ENCODE results near the gene SLC9A9. TPM values are rescaled to one million over a fixed set of nuclear protein-coding genes. Genes with fewer than 3 reads are reported as not detected.
A peak's percentile ranks its signal among the peaks of the same experiment; 100 is the strongest.

The SLC9A9 gene
- total RNA-seq, 6 experiments from 2014 or later: 1.3 to 6.3 (median 3.0) TPM

DNA sequence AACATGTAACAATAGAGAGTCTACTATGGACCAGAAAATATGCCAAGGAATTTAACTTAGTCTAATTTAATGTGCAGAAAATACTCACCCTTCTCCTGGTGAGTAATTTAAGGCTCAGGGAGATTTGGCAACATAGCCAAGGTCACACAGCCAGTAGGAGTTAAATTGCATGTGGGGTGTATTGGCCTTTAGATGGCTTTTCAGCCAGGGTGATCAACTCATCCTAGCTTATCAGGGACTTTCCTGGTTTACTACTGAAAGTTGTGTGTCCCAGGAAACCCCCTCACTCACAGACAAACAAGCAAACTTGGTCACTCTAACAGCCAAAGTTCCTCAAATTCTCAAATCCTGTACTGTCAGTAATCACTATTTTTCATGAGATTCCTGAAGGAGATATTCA is 2.6 kb upstream of the SLC9A9 start:
- no peaks in the 10 kb centered on the region for H3K36me3 ChIP-seq
- no peak overlapping the region for H3K27ac ChIP-seq
- DNase-seq: no peak
- TF ChIP-seq, protein P1, sequence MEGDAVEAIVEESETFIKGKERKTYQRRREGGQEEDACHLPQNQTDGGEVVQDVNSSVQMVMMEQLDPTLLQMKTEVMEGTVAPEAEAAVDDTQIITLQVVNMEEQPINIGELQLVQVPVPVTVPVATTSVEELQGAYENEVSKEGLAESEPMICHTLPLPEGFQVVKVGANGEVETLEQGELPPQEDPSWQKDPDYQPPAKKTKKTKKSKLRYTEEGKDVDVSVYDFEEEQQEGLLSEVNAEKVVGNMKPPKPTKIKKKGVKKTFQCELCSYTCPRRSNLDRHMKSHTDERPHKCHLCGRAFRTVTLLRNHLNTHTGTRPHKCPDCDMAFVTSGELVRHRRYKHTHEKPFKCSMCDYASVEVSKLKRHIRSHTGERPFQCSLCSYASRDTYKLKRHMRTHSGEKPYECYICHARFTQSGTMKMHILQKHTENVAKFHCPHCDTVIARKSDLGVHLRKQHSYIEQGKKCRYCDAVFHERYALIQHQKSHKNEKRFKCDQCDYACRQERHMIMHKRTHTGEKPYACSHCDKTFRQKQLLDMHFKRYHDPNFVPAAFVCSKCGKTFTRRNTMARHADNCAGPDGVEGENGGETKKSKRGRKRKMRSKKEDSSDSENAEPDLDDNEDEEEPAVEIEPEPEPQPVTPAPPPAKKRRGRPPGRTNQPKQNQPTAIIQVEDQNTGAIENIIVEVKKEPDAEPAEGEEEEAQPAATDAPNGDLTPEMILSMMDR (IDR thresholded peaks at IDR 0.05): no peak
- H3K4me3 ChIP-seq: no peak overlapping the region
- no peaks in the 10 kb centered on the region for H3K9me3 ChIP-seq
- ATAC-seq: no peak
- no peaks in the 10 kb centered on the region for H3K27me3 ChIP-seq
- intact Hi-C loops (cut with DNase I): no loop called here
- H3K4me1 ChIP-seq: no peaks in the 10 kb centered on the region

DNA sequence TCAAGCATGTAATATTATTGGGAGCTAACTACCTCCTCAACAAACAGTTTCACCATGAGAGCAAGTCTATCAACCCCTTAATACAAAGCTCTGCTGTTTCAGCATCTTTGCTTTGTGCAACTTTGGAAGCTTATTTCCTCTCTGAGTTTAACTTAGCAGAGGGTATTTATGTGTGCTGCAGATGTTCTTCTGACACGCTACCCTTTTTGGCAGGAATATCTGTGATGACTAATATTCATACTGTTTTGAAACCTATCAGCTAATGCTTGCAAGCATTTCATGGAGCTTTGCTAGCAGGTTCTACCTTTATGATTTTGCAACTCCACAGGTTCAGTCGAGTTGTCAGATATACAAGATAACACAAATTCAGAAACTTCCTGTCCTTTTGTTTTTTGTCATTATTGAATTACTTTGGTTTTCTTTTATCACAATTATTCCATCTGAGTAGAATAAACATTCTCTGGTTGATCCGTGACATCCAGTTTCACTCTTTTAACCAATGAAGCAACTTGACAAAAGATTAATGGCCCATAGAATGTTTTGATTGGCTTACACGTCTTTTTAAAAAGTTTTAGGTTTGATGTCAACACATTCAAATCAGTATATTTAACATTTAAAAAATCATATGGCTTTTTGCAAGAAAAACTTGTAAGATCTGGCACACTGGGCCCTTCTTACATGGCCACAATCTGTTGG is 1.7 kb upstream of the SLC9A9 start:
- H3K36me3 ChIP-seq: no peaks in the 10 kb centered on the region
- no peaks in the 10 kb centered on the region for H3K27me3 ChIP-seq
- H3K27ac ChIP-seq: peak overlapping the region in 1 of 3 donors; percentile 10
- DNase-seq: no peak
- 16% methylated on average over 4 of the region's 4 CpGs for WGBS (ENCODE audit: insufficient coverage, low coverage, low lambda C conversion rate, missing lambda C conversion rate)
- no peak for TF ChIP-seq POLR2A (IDR thresholded peaks at IDR 0.05)
- TF ChIP-seq, protein P1 (IDR thresholded peaks at IDR 0.05): no peak
- no peak overlapping the region for H3K4me3 ChIP-seq
- peak; percentile 54 to 70 (median 64) for ATAC-seq
- no peaks in the 10 kb centered on the region for H3K4me1 ChIP-seq
- no peaks in the 10 kb centered on the region for H3K9me3 ChIP-seq
- intact Hi-C loops (cut with DNase I): no loop called here

DNA sequence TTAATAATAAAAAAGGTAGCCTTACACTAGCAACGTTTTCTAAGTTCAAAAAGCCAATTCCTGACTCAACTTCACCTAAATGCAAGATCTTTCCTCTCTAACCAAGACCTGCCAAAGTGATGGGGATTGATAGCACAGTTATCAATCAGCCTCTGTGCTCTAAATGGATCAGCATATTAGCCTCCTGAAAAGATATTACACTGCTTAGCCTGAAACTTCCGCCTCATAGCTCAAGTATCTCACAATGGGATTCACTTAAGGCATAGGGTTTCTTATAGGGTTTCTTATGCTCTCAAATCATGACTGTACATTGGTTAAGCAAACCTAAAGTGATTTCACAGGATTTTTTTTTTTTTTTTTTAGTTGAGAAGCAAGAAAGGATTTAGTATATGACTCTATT is 436 bp upstream of the SLC9A9 start:
- ATAC-seq (no peak), DNase-seq (no peak)
- no peaks in the 10 kb centered on the region for H3K9me3 ChIP-seq
- TF ChIP-seq POLR2A (IDR thresholded peaks at IDR 0.05): no peak
- TF ChIP-seq, protein P1 (IDR thresholded peaks at IDR 0.05): no peak
- peak overlapping the region in 1 of 3 donors; percentile 53 for H3K4me3 ChIP-seq
- 25% methylated on average over 2 of the region's 2 CpGs for WGBS (ENCODE audit: insufficient coverage, low coverage, low lambda C conversion rate, missing lambda C conversion rate)
- H3K27ac ChIP-seq: no peak overlapping the region
- intact Hi-C loops (cut with DNase I): no loop called here
- H3K36me3 ChIP-seq: no peaks in the 10 kb centered on the region
- H3K4me1 ChIP-seq: no peaks in the 10 kb centered on the region
- H3K27me3 ChIP-seq: no peaks in the 10 kb centered on the region

DNA sequence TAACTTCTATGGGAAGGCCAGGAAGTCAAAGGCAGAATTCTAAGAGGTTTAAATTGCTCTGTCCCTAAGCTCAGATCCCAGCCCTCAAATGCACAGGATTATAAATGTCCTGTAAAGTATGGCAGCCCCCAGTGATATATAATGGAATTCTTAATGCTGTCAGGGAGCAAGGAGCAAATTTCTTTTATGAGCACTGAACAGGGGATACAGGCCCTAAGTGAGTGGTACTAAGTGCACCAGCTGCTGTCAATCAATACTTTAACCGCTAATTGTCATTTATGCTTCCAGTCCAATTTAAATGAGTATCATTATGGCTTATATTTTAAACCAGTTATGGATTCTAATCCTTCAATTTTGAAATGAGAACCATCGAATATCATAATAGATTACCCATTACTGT is 4.7 kb downstream of the SLC9A9 start:
- Histone ChIP-seq H3K4me3 (no peak overlapping the region), H3K4me1 (no peaks in the 10 kb centered on the region), H3K9me3 (no peaks in the 10 kb centered on the region), H3K27ac (no peak overlapping the region), H3K27me3 (no peaks in the 10 kb centered on the region), H3K36me3 (no peaks in the 10 kb centered on the region)
- TF ChIP-seq, protein P1 (IDR thresholded peaks at IDR 0.05): no peak
- no peak for TF ChIP-seq POLR2A (IDR thresholded peaks at IDR 0.05)
- intact Hi-C loops (cut with DNase I): no loop called here
- 75% methylated on average over 2 of the region's 2 CpGs for WGBS (ENCODE audit: insufficient coverage, low coverage, low lambda C conversion rate, missing lambda C conversion rate)
- no peak for ATAC-seq
- DNase-seq: no peak

DNA sequence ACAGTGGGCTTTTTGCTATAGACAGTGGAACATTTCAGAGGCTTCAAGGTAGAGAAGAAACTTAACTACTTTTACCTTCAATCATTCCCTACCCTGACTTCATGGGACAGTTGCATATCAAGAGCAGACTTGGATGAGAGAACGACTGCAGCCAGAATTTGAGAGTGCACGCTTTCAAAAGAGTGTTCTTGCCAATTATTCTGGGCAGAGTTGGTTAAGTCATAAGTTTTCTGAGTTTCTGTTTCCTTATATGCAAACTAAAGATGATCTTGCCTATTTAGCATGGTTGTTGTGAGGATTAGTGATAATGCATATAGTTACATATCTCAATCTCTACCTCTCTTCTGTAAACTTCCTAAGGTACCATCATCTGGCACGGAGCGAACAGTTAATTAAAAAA is 7.6 kb downstream of the SLC9A9 start:
- Histone ChIP-seq H3K36me3 (no peaks in the 10 kb centered on the region), H3K27me3 (no peaks in the 10 kb centered on the region), H3K4me1 (no peaks in the 10 kb centered on the region), H3K9me3 (no peaks in the 10 kb centered on the region), H3K4me3 (no peak overlapping the region), H3K27ac (no peak overlapping the region)
- TF ChIP-seq, protein P1 (IDR thresholded peaks at IDR 0.05): no peak
- TF ChIP-seq POLR2A (IDR thresholded peaks at IDR 0.05): no peak
- 57% methylated on average over 4 of the region's 4 CpGs for WGBS (ENCODE audit: insufficient coverage, low coverage, low lambda C conversion rate, missing lambda C conversion rate)
- intact Hi-C loops (cut with DNase I): no loop called here
- no peak for DNase-seq
- no peak for ATAC-seq

All from right lobe of liver (tissue), 6 donors.